Ishikawa (cell line): ENCODE measurements around the gene DYNC1I1.

Experiments
- CEBPB ChIP-seq: IDR thresholded peaks from 2 replicates; pipeline ENCODE4 v1.6.1; 2012
- CREB1 ChIP-seq: IDR thresholded peaks from 2 replicates; pipeline ENCODE4 v1.6.1; 2012; ENCODE audit warnings: low read depth
- EGR1 ChIP-seq: IDR thresholded peaks from 2 replicates; pipeline ENCODE4 v1.6.1; 2012
- EP300 ChIP-seq: IDR thresholded peaks from 2 replicates; pipeline ENCODE4 v1.6.1; 2012; ENCODE audit warnings: borderline replicate concordance
- FOXM1 ChIP-seq: IDR thresholded peaks from 2 replicates; pipeline ENCODE4 v1.6.1; 2012; ENCODE audit warnings: low read depth, borderline replicate concordance
- NFIC ChIP-seq: IDR thresholded peaks from 2 replicates; pipeline ENCODE4 v1.6.1; 2012
- RAD21 ChIP-seq: IDR thresholded peaks from 2 replicates; pipeline ENCODE4 v1.6.1; 2012; ENCODE audit warnings: low read depth
- REST ChIP-seq: IDR thresholded peaks from 2 replicates; pipeline ENCODE4 v1.6.1; 2012; ENCODE audit warnings: low read depth, mild to moderate bottlenecking
- TAF1 ChIP-seq: IDR thresholded peaks from 2 replicates; pipeline ENCODE4 v1.6.1; 2012; ENCODE audit warnings: low read depth, mild to moderate bottlenecking
- TCF12 ChIP-seq: IDR thresholded peaks from 2 replicates; pipeline ENCODE4 v1.6.1; 2012; ENCODE audit warnings: low read depth
- TEAD4 ChIP-seq: IDR thresholded peaks from 2 replicates; pipeline ENCODE4 v1.6.1; 2012
- YY1 ChIP-seq: IDR thresholded peaks from 2 replicates; pipeline ENCODE4 v1.6.1; 2012; ENCODE audit warnings: low read depth
- ZBTB7A ChIP-seq: IDR thresholded peaks from 2 replicates; pipeline ENCODE4 v1.6.1; 2012; ENCODE audit warnings: low read depth
- TF ChIP-seq, protein P1 (sequence below): IDR thresholded peaks from 2 replicates; pipeline ENCODE4 v1.6.1; 2012
- TF ChIP-seq, protein P2 (sequence below): IDR thresholded peaks from 2 replicates; pipeline ENCODE4 v1.6.1; 2012

The DYNC1I1 gene

GRCh38 chr7:95972523-95972922, 200.2 kb downstream of the DYNC1I1 start:
- TF ChIP-seq TEAD4, result no peak
- TF ChIP-seq EGR1, result no peak
- TF ChIP-seq, protein P1, sequence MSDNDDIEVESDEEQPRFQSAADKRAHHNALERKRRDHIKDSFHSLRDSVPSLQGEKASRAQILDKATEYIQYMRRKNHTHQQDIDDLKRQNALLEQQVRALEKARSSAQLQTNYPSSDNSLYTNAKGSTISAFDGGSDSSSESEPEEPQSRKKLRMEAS, result no peak
- no peak for TF ChIP-seq NFIC
- TF ChIP-seq RAD21, result no peak
- no peak for TF ChIP-seq REST
- TF ChIP-seq CEBPB, result no peak

DNA sequence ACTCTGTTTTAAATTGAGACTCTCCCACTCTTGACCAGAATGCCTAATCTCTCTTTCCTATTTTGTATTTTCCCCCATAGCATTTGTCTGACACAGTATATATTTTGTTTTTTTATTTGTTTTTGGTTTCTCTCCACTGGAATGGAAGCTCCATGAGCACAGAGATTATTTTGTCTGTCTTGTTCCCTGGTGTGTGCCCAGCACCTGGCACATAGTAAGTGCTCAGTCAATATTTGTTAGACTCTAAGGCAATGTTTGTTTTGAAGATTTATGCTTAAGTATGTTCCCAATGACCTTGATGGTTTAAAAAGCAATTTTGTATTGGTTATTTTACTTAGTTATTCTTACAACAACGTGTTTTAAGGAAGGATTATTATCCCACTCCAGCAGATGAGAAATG, 201.8 kb downstream of the DYNC1I1 start:
- no peak for TF ChIP-seq FOXM1
- no peak for TF ChIP-seq ZBTB7A
- TF ChIP-seq, protein P1, result no peak
- no peak for TF ChIP-seq REST
- TF ChIP-seq CREB1, result no peak
- no peak for TF ChIP-seq CEBPB
- no peak for TF ChIP-seq TCF12
- TF ChIP-seq YY1, result no peak
- TF ChIP-seq TAF1, result no peak
- TF ChIP-seq EGR1, result no peak
- TF ChIP-seq EP300, result no peak
- TF ChIP-seq TEAD4, result no peak
- TF ChIP-seq RAD21, result no peak
- TF ChIP-seq, protein P2, sequence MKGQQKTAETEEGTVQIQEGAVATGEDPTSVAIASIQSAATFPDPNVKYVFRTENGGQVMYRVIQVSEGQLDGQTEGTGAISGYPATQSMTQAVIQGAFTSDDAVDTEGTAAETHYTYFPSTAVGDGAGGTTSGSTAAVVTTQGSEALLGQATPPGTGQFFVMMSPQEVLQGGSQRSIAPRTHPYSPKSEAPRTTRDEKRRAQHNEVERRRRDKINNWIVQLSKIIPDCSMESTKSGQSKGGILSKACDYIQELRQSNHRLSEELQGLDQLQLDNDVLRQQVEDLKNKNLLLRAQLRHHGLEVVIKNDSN, result no peak
- TF ChIP-seq NFIC, result no peak

GRCh38 chr7:95976369-95977060, 204.2 kb downstream of the DYNC1I1 start:
- TF ChIP-seq EGR1 (no peak), REST (no peak), RAD21 (no peak), TCF12 (no peak), YY1 (no peak), TEAD4 (no peak), TAF1 (no peak), ZBTB7A (no peak), NFIC (no peak), FOXM1 (no peak), EP300 (no peak), CEBPB (no peak)
- TF ChIP-seq, protein P2, result no peak
- TF ChIP-seq, protein P1, result no peak

- TF ChIP-seq TCF12, result no peak
- TF ChIP-seq, protein P1, result no peak
- TF ChIP-seq FOXM1, result no peak
- TF ChIP-seq CEBPB, result no peak
These were observed 205.6 kb downstream of the DYNC1I1 start for GRCh38 chr7:95977994-95978393.
